GDM1 (cell line): Measurements from ENCODE around the gene CASKIN1.

Experiments
- DNase-seq: peaks from one replicate; lab custom pipeline; 2025; lab: John Stamatoyannopoulos, UW

CASKIN1 gene

GRCh38 chr16:2233046-2233775, 36.8 kb upstream of the CASKIN1 start:
- no peak for DNase-seq

- no peak for DNase-seq
Observed at GRCh38 chr16:2232094-2232990, 35.9 kb upstream of the CASKIN1 start.

GRCh38 chr16:2231016-2231931, 34.9 kb upstream of the CASKIN1 start:
- no peak for DNase-seq

- no peak for DNase-seq
Observed at GRCh38 chr16:2230376-2230775, 34.0 kb upstream of the CASKIN1 start.

- no peak for DNase-seq
Observed at GRCh38 chr16:2229632-2230250, 33.3 kb upstream of the CASKIN1 start.

GRCh38 chr16:2229091-2229490, 32.7 kb upstream of the CASKIN1 start:
- no peak for DNase-seq

GRCh38 chr16:2228161-2228824, 31.9 kb upstream of the CASKIN1 start:
- DNase-seq, result no peak

- DNase-seq, result no peak
Observed at GRCh38 chr16:2226918-2227317, 30.5 kb upstream of the CASKIN1 start.

- DNase-seq, result no peak
Observed at GRCh38 chr16:2226245-2226793, 29.9 kb upstream of the CASKIN1 start.

- peak; percentile 6 for DNase-seq
Observed at GRCh38 chr16:2223942-2224486, 27.6 kb upstream of the CASKIN1 start.

- DNase-seq, result peak; percentile 100
Observed at GRCh38 chr16:2223221-2223941, 27.0 kb upstream of the CASKIN1 start, which contains the start of gene E4F1. E4F1 (plus strand) TSS chr16:2223591; CDS start chr16:2223614, 23 bp downstream.

GRCh38 chr16:2216330-2216729, 19.9 kb upstream of the CASKIN1 start:
- no peak for DNase-seq

GRCh38 chr16:2214719-2214968, 18.2 kb upstream of the CASKIN1 start, which contains the start of gene PGP:
PGP (minus strand) TSS chr16:2214840; CDS start chr16:2214777, 63 bp downstream.
- no peak for DNase-seq

- no peak for DNase-seq
Observed at GRCh38 chr16:2213817-2214718, 17.7 kb upstream of the CASKIN1 start.

GRCh38 chr16:2212362-2213324, 16.2 kb upstream of the CASKIN1 start:
- no peak for DNase-seq

GRCh38 chr16:2211923-2212347, 15.5 kb upstream of the CASKIN1 start:
- no peak for DNase-seq
